OCI-LY7 (cell line): ENCODE measurements around the gene MACROH2A2.

ENCODE experiments used
- EZH2phosphoT487 ChIP-seq: fragments of 200-600 bp; sonication (generic); IDR thresholded peaks from 2 replicates; pipeline ENCODE4 v1.6.1; 2018; ENCODE audit warnings: low read depth, borderline replicate concordance, mild to moderate bottlenecking, mixed run types, antibody characterized with exemption, low read length, moderate library complexity, mixed read lengths
- TF ChIP-seq, protein P1 (sequence below): fragments of 200-600 bp; sonication (generic); conservative IDR thresholded peaks from 2 replicates; pipeline ENCODE4 v1.5.1; 2014; ENCODE audit warnings: mild to moderate bottlenecking, antibody characterized with exemption, low read length, moderate library complexity, mixed read lengths

- TF ChIP-seq, protein P1, sequence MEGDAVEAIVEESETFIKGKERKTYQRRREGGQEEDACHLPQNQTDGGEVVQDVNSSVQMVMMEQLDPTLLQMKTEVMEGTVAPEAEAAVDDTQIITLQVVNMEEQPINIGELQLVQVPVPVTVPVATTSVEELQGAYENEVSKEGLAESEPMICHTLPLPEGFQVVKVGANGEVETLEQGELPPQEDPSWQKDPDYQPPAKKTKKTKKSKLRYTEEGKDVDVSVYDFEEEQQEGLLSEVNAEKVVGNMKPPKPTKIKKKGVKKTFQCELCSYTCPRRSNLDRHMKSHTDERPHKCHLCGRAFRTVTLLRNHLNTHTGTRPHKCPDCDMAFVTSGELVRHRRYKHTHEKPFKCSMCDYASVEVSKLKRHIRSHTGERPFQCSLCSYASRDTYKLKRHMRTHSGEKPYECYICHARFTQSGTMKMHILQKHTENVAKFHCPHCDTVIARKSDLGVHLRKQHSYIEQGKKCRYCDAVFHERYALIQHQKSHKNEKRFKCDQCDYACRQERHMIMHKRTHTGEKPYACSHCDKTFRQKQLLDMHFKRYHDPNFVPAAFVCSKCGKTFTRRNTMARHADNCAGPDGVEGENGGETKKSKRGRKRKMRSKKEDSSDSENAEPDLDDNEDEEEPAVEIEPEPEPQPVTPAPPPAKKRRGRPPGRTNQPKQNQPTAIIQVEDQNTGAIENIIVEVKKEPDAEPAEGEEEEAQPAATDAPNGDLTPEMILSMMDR = no peak
- TF ChIP-seq EZH2phosphoT487 = no peak
Observed at GRCh38 chr10:70124918-70125317, 72.3 kb downstream of the MACROH2A2 start.
